ENCODE measurements around the gene ZNF189. TPM values are rescaled to one million over a fixed set of nuclear protein-coding genes. Genes with fewer than 3 reads are reported as not detected.

The ZNF189 gene
- total RNA-seq (2022; extraction: Qiagen RNA extraction; ENCODE audit: low read depth), result 6.2 to 9.0 TPM (median 7.4 TPM) in 5 replicates

DNA sequence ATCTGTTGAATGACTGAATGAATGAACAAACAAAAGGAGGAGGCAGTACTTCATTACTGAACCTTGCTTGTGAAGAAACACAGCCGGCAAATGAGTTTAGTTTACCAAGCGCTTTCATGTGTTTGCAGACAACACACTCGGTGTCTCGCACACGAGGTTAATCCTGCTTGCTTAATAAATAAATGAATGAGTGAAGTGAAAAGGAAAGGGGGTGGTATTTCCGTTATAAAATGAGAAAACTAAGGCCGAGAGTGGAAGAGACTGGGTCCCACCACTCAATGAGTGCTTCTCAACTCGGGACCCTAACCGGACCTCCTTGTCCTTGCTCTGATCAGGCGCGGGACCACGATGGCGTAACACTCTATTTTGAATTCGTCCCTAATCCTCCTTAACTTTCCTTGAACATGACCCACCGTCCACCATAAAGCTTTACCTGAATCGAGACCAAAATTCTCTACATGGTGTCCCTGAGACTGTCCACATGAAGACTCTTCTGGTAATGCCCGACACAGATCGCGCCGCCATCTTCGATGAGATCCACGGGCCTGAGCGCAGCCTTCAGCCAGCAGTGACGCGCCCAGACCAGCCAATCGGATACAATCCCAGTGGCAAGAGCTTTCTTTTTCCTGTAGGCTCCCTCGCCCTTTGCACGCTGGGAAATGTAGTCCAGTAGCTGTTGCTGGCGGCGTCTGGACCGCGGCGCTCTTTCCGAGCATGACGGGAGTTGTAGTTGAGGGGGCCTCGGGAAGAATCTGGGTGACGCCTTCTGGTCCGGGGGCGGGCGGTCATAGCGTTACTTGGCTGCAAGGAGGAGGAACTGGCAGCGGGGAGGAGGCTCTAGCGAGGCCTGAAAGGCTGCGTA, at the start of gene ZNF189, which contains the start of gene MRPL50:
Gene ZNF189, plus strand, starts transcription at position 784 of the 862 bp plus-strand sequence. CDS start 306 bp downstream, outside the sequence.
Gene MRPL50, minus strand, starts transcription at position 551 of the 862 bp plus-strand sequence. Its CDS starts 26 bp downstream, at position 525.

DNA sequence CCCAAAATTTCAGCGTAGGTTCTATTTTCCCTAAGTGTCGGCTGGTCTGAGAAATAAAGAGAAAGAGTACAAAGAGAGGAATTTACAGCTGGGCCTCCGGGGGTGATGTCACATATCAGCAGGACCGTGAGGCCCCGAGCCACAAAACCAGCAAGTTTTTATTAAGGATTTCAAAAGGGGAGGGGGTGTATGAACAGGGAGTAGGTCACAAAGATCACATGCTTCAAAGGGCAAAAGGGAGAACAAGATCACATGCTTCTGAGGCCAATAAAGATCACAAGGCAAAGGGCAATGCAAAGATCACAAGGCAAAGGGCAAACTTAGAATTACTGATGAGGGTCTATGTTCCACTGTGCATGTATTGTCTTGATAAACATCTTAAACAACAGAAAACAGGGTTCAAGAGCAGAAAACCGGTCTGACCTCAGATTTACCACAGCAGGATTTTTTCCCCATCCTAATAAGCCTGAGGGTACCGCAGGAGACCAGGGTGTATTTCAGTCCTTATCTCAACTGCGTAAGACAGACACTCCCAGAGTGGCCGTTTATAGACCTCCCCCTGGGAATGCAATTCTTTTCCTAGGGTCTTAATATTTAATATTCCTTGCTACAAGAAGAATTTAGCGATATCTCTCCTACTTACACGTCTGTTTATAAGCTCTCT, 13.6 kb upstream of the ZNF189 start, which contains the start of gene BAAT:
Gene BAAT, minus strand, starts transcription at position 134 of the 664 bp plus-strand sequence. CDS start 13,602 bp downstream, outside the sequence.

DNA sequence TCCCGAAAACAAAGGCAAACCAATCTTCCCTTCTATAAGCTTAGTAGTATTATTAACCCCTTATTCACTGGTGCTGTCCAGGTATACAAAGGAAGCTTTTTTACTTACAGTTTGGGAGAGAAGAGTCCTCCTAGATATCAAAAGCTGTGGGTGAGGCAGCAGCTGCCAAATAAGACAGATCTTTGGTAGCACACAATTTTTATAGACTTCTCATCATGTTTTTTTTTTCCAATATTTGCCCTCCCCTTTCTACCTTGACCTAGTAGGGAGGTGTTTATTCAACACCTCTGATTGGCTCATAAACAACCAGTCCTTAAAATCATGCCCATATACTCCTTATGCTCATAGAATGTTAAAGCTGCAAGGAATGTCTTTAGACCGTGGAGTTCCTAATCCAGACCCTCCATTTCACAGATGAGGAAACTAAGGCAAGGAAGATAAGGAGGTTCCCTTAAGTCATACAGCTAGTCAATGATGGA, 37.0 kb downstream of the ZNF189 start, which contains the start of gene ALDOB:
Gene ALDOB, minus strand, starts transcription at position 174 of the 479 bp plus-strand sequence. CDS start 4,887 bp downstream, outside the sequence.

Other genes with a start within 250 kb of the ZNF189 start
- 0.40 to 0.67 TPM (median 0.57 TPM) in 5 replicates for gene BAAT, start 13.8 kb upstream of the ZNF189 start, total RNA-seq (2022; extraction: Qiagen RNA extraction; ENCODE audit: low read depth)
- gene MRPL50, start 233 bp upstream of the ZNF189 start, total RNA-seq (2022; extraction: Qiagen RNA extraction; ENCODE audit: low read depth), result 14.2 to 16.8 TPM (median 15.9 TPM) in 5 replicates
- gene ALDOB, start 36.9 kb downstream of the ZNF189 start, total RNA-seq (2022; extraction: Qiagen RNA extraction; ENCODE audit: low read depth), result not detected in 5 replicates
- 21.1 to 26.5 TPM (median 26.0 TPM) in 5 replicates for gene RNF20, start 135.0 kb downstream of the ZNF189 start, total RNA-seq (2022; extraction: Qiagen RNA extraction; ENCODE audit: low read depth)
- not detected in 5 replicates for gene PPP3R2, start 196.1 kb downstream of the ZNF189 start, total RNA-seq (2022; extraction: Qiagen RNA extraction; ENCODE audit: low read depth)